Mucosa of descending colon (tissue), 3 donors: ENCODE measurements around the gene MACROD1. TPM values are rescaled to one million over a fixed set of nuclear protein-coding genes. Genes with fewer than 3 reads are reported as not detected.

Experiments used
- ATAC-seq: fragments of 200-7000 bp; cut with Tn5 transposase; one replicate; pipeline ENCODE4 v1.9.1; 2020; ENCODE audit warnings: mild to moderate bottlenecking, moderate library complexity
- DNase-seq, 3 donors: peaks; one replicate each; pipeline ENCODE4 v3.0.0-alpha.2; 2020
- H3K36me3 ChIP-seq: fragments of 200-600 bp; one replicate; pipeline ENCODE4 v1.8.0; 2021; ENCODE audit warnings: low read depth, mild to moderate bottlenecking
- H3K4me1 ChIP-seq: fragments of 200-600 bp; one replicate; pipeline ENCODE4 v1.8.0; 2021; ENCODE audit warnings: low read depth, mild to moderate bottlenecking
- H3K4me3 ChIP-seq: fragments of 200-600 bp; one replicate; pipeline ENCODE4 v1.8.0; 2021; ENCODE audit warnings: mild to moderate bottlenecking
- H3K9me3 ChIP-seq: fragments of 200-600 bp; one replicate; pipeline ENCODE4 v1.8.0; 2021; ENCODE audit warnings: mild to moderate bottlenecking
- CTCF ChIP-seq: fragments of 200-600 bp; IDR thresholded peaks from one replicate; pipeline ENCODE4 v1.8.0; 2022; ENCODE audit warnings: antibody characterized with exemption, mild to moderate bottlenecking
- intact Hi-C, 2 donors: fragments of 100-400 bp; cut with DNase I in 1 of 2; cut with micrococcal nuclease in 1 of 2; formaldehyde crosslinking; loops; one replicate each; pipeline versions ENCODE4 v1.11.0 to v1.11.1; 2022; cut with DNase I, micrococcal nuclease
- total RNA-seq, 3 donors: library from RNA; stranded (reverse); fragmentation: NEBNext Ultra II Directional in 2 of 3; extraction: Animal tissue kit (Norgen Biotek cat#: 25700) in 2 of 3; gene quantifications; one replicate each; pipeline versions ENCODE4 v1.2.1 to v1.2.4, GENCODE V29; 2021 to 2023
- donor health status: DM: no; HTN: no; CAD: no; lungs with moderate emphysema.
- donor health status: DM: no; HTN: no; CAD: no.
- donor health status: DM: no; HTN: yes; CAD: no.

The MACROD1 gene
- total RNA-seq, 3 donors from 2014 or later = 26.7 to 38.7 (median 38.1) TPM

- TF ChIP-seq CTCF = no peak
- ATAC-seq = no peak
- DNase-seq = no peak
- H3K4me3 ChIP-seq = no peak overlapping the region
- H3K4me1 ChIP-seq = no peaks in the 10 kb centered on the region
- no peaks in the 10 kb centered on the region for H3K9me3 ChIP-seq
- intact Hi-C loops = no loop called here
- H3K36me3 ChIP-seq = no peaks in the 10 kb centered on the region
These were observed 55.2 kb downstream of the MACROD1 start for GRCh38 chr11:64110465-64111375.

GRCh38 chr11:64109332-64109731 lies 56.6 kb downstream of the MACROD1 start:
- Histone ChIP-seq H3K4me3 (no peak overlapping the region), H3K9me3 (no peaks in the 10 kb centered on the region), H3K36me3 (no peaks in the 10 kb centered on the region), H3K4me1 (no peaks in the 10 kb centered on the region)
- DNase-seq (no peak), ATAC-seq (no peak)
- intact Hi-C loops = no loop called here
- no peak for TF ChIP-seq CTCF

GRCh38 chr11:64107303-64107702 lies 58.6 kb downstream of the MACROD1 start:
- ATAC-seq = no peak
- TF ChIP-seq CTCF = no peak
- intact Hi-C loops = no loop called here

GRCh38 chr11:64104632-64105031 lies 61.3 kb downstream of the MACROD1 start:
- Histone ChIP-seq H3K36me3 (no peaks in the 10 kb centered on the region), H3K4me3 (no peak overlapping the region), H3K9me3 (no peaks in the 10 kb centered on the region), H3K4me1 (no peaks in the 10 kb centered on the region)
- TF ChIP-seq CTCF = no peak
- intact Hi-C loops = no loop called here
- ATAC-seq (no peak), DNase-seq (no peak)

More at GRCh38 chr11:64107303-64107702, 58.6 kb downstream of the MACROD1 start:
- H3K9me3 ChIP-seq = no peaks in the 10 kb centered on the region
- no peaks in the 10 kb centered on the region for H3K4me1 ChIP-seq
- H3K4me3 ChIP-seq = no peak overlapping the region
- no peak for DNase-seq
- no peaks in the 10 kb centered on the region for H3K36me3 ChIP-seq

GRCh38 chr11:64103277-64103985 lies 62.5 kb downstream of the MACROD1 start:
- no peak for TF ChIP-seq CTCF
- no peak for ATAC-seq

More at GRCh38 chr11:64103277-64103985, 62.5 kb downstream of the MACROD1 start:
- intact Hi-C loops = no loop called here
- Histone ChIP-seq H3K4me3 (no peak overlapping the region), H3K36me3 (no peaks in the 10 kb centered on the region), H3K9me3 (no peaks in the 10 kb centered on the region), H3K4me1 (no peaks in the 10 kb centered on the region)
- DNase-seq = no peak
